ENCODE measurements around the gene AFDN.

- TF ChIP-seq, protein P1, sequence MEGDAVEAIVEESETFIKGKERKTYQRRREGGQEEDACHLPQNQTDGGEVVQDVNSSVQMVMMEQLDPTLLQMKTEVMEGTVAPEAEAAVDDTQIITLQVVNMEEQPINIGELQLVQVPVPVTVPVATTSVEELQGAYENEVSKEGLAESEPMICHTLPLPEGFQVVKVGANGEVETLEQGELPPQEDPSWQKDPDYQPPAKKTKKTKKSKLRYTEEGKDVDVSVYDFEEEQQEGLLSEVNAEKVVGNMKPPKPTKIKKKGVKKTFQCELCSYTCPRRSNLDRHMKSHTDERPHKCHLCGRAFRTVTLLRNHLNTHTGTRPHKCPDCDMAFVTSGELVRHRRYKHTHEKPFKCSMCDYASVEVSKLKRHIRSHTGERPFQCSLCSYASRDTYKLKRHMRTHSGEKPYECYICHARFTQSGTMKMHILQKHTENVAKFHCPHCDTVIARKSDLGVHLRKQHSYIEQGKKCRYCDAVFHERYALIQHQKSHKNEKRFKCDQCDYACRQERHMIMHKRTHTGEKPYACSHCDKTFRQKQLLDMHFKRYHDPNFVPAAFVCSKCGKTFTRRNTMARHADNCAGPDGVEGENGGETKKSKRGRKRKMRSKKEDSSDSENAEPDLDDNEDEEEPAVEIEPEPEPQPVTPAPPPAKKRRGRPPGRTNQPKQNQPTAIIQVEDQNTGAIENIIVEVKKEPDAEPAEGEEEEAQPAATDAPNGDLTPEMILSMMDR (conservative IDR thresholded peaks at IDR 0.05; ENCODE audit: low read length): no peak
- TF ChIP-seq EZH2phosphoT487 (IDR thresholded peaks at IDR 0.05; ENCODE audit: borderline replicate concordance): no peak
These were observed 188.3 kb downstream of the AFDN start for GRCh38 chr6:168015009-168015408.
